Fibroblast of mammary gland (primary cell): ENCODE results near the gene PIK3R1.

ENCODE experiments used
- DNase-seq: peaks from one replicate; pipeline ENCODE4 v3.0.0-alpha.2; 2010; ENCODE audit warnings: low read depth
- H3K4me3 ChIP-seq: 2 replicates; pipeline ENCODE4 v1.5.1; 2011; ENCODE audit warnings: low read depth, mild to moderate bottlenecking, low read length, moderate library complexity; ENCODE audit not compliant: control insufficient read depth
- TF ChIP-seq, protein P1 (sequence below): conservative IDR thresholded peaks from 2 replicates; pipeline ENCODE4 v1.5.1; 2011; ENCODE audit warnings: low read depth, low read length, inconsistent platforms; ENCODE audit not compliant: control insufficient read depth, insufficient read depth

The PIK3R1 gene

DNA sequence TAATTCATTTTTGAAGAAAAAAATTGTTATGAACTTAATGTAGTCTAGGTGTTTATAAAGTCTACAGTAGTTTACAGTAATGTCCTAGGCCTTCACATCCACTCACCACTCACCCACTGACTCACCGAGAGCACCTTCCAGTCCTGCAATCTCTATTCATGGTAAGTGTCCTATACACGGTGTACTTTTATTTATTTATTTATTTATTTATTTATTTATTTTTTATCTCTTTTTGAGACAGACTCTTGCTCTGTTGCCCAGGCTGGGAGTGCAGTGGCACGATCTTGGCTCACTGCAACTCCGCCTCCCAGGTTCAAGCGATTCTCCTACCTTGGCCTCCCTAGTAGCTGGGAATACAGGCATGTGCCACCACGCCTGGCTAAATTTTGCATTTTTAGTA is 39.3 kb upstream of the PIK3R1 start:
- no peak overlapping the region for H3K4me3 ChIP-seq
- DNase-seq: no peak
- TF ChIP-seq, protein P1, sequence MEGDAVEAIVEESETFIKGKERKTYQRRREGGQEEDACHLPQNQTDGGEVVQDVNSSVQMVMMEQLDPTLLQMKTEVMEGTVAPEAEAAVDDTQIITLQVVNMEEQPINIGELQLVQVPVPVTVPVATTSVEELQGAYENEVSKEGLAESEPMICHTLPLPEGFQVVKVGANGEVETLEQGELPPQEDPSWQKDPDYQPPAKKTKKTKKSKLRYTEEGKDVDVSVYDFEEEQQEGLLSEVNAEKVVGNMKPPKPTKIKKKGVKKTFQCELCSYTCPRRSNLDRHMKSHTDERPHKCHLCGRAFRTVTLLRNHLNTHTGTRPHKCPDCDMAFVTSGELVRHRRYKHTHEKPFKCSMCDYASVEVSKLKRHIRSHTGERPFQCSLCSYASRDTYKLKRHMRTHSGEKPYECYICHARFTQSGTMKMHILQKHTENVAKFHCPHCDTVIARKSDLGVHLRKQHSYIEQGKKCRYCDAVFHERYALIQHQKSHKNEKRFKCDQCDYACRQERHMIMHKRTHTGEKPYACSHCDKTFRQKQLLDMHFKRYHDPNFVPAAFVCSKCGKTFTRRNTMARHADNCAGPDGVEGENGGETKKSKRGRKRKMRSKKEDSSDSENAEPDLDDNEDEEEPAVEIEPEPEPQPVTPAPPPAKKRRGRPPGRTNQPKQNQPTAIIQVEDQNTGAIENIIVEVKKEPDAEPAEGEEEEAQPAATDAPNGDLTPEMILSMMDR: no peak

DNA sequence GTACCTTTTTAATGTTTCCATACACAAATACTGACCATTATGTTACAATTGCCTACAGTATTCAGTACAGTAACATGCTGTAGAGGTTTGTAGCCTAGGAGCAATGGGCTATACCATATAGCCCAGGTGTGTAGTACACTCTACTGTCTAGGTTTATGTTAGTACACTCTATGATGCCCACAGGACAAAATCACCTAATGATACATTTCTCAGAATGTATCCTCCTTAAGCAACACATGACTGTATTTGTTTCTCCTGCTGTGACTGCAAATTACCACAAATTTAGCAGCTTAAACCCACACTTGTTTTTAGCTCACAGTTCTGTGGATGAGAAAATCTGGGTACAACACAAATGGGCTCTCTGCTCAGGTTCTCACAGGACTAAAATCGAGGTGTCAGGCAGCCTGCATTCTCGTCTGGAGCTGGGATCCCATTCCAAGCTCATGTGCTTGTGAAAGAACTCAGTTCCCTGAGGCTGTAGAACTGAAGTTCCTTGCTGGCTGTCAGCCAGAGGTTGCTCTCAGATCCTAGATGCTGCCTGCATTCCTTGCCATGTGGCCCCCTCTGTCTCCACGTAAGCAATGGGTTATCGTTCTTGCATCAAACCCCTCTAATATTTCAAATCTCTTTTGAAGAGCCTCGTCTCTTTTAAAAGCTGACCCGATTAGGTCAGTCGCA is 38.6 kb upstream of the PIK3R1 start:
- TF ChIP-seq, protein P1: no peak
- H3K4me3 ChIP-seq: no peak overlapping the region
- no peak for DNase-seq

DNA sequence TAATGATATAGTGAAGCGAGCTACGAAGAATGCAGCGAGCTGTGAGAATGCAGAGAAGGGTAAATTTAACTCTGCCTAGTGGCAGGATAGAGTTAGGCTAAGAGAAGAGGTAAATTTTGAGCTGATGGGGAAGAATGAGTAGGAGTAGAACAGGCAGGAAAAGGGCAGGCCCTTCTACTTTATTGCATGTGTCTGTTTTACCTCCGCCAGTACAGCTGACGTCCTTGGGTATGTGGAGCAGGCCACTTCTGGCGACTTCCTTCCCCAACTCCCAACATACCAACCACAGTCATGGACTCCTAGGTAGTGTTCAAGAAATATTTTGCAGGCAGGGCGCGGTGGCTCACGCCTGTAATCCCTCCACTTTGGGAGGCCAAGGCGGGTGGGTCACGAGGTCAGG is 37.9 kb upstream of the PIK3R1 start:
- TF ChIP-seq, protein P1: no peak
- no peak overlapping the region for H3K4me3 ChIP-seq
- no peak for DNase-seq

DNA sequence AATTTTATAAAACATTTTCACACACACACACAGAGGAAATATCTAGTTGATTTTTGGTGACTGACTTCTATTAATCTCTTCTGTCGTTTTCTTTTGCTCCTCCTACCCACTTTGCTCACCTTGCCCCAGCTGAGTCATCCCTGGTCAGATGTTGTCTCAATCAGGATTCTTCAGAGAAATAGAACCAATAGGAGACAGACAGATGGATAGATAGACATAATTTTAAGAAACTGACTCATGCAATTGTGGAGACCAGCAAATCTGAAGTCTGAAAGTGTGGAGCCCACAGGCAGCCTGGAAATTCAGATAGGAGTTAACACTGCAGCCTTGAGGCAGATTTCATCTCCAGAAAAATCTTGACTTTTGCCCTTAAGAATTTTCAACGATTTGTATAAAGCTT is 37.0 kb upstream of the PIK3R1 start:
- DNase-seq: peak; percentile 35
- no peak overlapping the region for H3K4me3 ChIP-seq
- TF ChIP-seq, protein P1: no peak

DNA sequence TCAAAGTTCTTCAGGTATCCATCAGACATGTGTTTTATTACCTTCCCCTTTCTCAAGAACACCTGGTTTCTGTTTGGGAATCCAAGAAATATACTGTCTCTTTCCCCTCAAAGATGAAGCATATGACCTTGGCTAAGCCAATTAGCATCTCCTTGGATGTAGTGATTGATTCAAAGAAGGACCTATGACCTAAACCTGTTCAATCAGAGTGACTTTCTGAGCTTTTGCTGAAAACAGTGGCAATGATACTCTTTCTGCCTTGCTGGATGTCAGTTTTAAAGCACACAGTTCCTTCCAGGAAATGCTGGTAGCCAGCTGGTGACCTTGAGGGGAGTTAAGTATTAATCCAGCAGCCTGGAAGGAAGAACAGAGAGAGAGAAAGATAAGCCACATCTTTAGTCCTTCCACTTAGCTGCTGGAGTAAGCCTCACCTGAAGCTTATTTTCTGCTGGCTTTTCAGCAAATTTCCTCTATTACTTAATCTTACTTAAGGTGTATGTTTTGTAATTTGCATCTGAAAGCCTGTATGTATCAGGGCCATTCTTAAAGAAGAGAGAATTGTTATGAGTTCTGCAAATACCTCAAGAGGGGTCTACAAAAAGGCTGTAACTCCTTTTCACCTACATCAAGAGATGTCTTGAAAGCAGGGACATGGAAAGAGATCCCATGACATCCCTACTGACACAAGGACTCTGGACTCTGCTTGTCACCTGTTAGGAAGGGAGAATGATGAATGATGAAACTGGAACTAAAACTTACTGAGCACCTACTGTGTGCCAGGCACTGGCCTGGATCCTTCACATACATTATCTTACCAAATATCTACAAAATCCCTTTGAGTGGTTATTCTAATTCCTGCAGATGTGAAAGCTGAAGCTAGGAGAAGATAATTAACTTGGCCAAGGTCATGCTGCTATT is 35.2 kb upstream of the PIK3R1 start:
- no peak for DNase-seq
- TF ChIP-seq, protein P1: no peak
- H3K4me3 ChIP-seq: no peak overlapping the region

DNA sequence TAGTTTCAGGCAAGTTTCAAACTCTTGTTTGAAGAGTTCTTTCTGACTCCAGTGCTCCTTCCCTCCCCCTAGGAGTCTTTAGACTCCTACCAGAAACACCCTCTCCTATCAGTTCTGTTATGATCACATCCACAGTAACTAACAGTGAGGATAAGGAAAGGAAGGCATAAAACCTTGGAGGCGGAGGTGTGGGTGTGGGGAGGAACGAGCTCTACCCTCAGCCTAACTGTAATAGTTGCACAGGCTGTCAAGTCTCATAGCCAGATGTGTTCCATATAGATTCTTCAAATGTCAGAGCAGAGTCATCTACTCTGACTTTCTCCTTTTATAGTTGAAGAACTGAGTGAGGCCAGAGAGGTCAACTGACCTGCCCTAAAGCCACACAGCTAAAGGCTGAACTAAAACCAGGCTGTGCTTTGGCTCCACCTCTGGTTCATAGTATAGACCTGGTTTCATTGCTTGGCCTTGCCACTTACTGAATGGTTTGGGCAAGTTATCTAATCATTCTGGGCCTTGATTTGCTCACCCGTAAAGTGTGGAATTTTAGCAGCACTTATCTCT is 34.4 kb upstream of the PIK3R1 start:
- no peak overlapping the region for H3K4me3 ChIP-seq
- TF ChIP-seq, protein P1: no peak
- DNase-seq: no peak
